HepG2 (cell line): ENCODE data around the gene HLA-DMB. TPM values are rescaled to one million over a fixed set of nuclear protein-coding genes. Genes with fewer than 3 reads are reported as not detected.

Experiments
- CENPT ChIP-seq: sonication (generic); formaldehyde crosslinking; IDR thresholded peaks from 2 replicates; pipeline ENCODE4 v1.8.0; 2022; ENCODE audit warnings: low read depth, mild to moderate bottlenecking, moderate library complexity, missing genetic modification reagents
- KMT2B ChIP-seq: IDR thresholded peaks from 2 replicates; pipeline ENCODE4 v1.6.1; 2016; ENCODE audit warnings: missing genetic modification reagents, missing compliant biosample characterization
- MIXL1 ChIP-seq: IDR thresholded peaks from 2 replicates; pipeline ENCODE4 v1.6.1; 2016
- NCOA1 ChIP-seq: sonication (generic); formaldehyde crosslinking; IDR thresholded peaks from 2 replicates; pipeline ENCODE4 v1.9.0; 2021; ENCODE audit warnings: missing genetic modification reagents
- NFE2L1 ChIP-seq: sonication (generic); formaldehyde crosslinking; IDR thresholded peaks from 2 replicates; pipeline ENCODE4 v1.4.0; 2020; ENCODE audit warnings: missing genetic modification reagents, mild to moderate bottlenecking, borderline replicate concordance
- SMC3 ChIP-seq: IDR thresholded peaks from 2 replicates; pipeline ENCODE4 v1.6.1; 2011; ENCODE audit warnings: low read length, improper control_type of control experiment
- ZC3H13 ChIP-seq: sonication (generic); formaldehyde crosslinking; IDR thresholded peaks from 2 replicates; pipeline ENCODE4 v1.8.1; 2023; ENCODE audit warnings: mild to moderate bottlenecking, missing genetic modification reagents, moderate library complexity
- ZMYM4 ChIP-seq: sonication (generic); formaldehyde crosslinking; IDR thresholded peaks from 2 replicates; pipeline ENCODE4 v1.8.1; 2023; ENCODE audit warnings: mild to moderate bottlenecking, missing genetic modification reagents
- ZNF160 ChIP-seq: sonication (generic); formaldehyde crosslinking; IDR thresholded peaks from 2 replicates; pipeline ENCODE4 v1.8.0; 2022; ENCODE audit warnings: mild to moderate bottlenecking, inconsistent platforms, missing genetic modification reagents
- ZNF20 ChIP-seq: sonication (generic); formaldehyde crosslinking; IDR thresholded peaks from 2 replicates; pipeline ENCODE4 v1.4.0; 2020; ENCODE audit warnings: mild to moderate bottlenecking, moderate library complexity, missing genetic modification reagents
- ZNF282 ChIP-seq: fragments of 450-650 bp; IDR thresholded peaks from 2 replicates; pipeline ENCODE4 v1.6.1; 2018; ENCODE audit not compliant: partially characterized antibody
- ZNF337 ChIP-seq: sonication (generic); formaldehyde crosslinking; IDR thresholded peaks from 2 replicates; pipeline ENCODE4 v1.5.1; 2020; ENCODE audit warnings: missing genetic modification reagents, low read depth, mild to moderate bottlenecking, borderline replicate concordance
- ZNF7 ChIP-seq: IDR thresholded peaks from 2 replicates; pipeline ENCODE4 v1.6.1; 2016; ENCODE audit warnings: missing biosample characterization, missing genetic modification reagents
- ZNF777 ChIP-seq: sonication (generic); formaldehyde crosslinking; IDR thresholded peaks from 2 replicates; pipeline ENCODE4 v1.4.0; 2020; ENCODE audit warnings: missing genetic modification reagents
- ZSCAN12 ChIP-seq: sonication (generic); formaldehyde crosslinking; IDR thresholded peaks from 2 replicates; pipeline ENCODE4 v1.9.0; 2021; ENCODE audit warnings: mild to moderate bottlenecking, missing genetic modification reagents
- polyA plus RNA-seq, 8 experiments: library from polyadenylated mRNA; depleted of rRNA in 3 of 8; stranded (reverse) in 7 of 8; unstranded in 1 of 8; fragments of >200 nt; fragmentation: Illumina TruSeq in 4 of 8; extraction: Trizol in 4 of 8; gene quantifications; 2 replicates each; pipeline versions ENCODE4 v1.2.1 to v1.2.3, GENCODE V29; 2011 to 2016; ENCODE audit warnings: low read depth in 4 of 8, missing spikeins in 1 of 8, mixed read lengths in 1 of 8; ENCODE audit not compliant: insufficient read depth in 1 of 8
- total RNA-seq, 5 experiments: library from RNA; depleted of rRNA; stranded (reverse); fragments of >200 nt; fragmentation: Illumina TruSeq; extraction: Trizol; gene quantifications; 2 replicates each; pipeline ENCODE4 v1.2.3, GENCODE V29; 2016; ENCODE audit warnings: low read depth in 1 of 5
- TF ChIP-seq, protein P1 (sequence below): sonication (generic); formaldehyde crosslinking; conservative IDR thresholded peaks from 2 replicates; pipeline ENCODE4 v1.8.0; 2022; ENCODE audit warnings: missing genetic modification reagents
- TF ChIP-seq, protein P2 (sequence below): sonication (generic); formaldehyde crosslinking; IDR thresholded peaks from 2 replicates; pipeline ENCODE4 v1.4.0; 2020; ENCODE audit warnings: missing genetic modification reagents
- TF ChIP-seq, protein P3 (sequence below): sonication (generic); formaldehyde crosslinking; IDR thresholded peaks from 2 replicates; pipeline ENCODE4 v1.9.0; 2021; ENCODE audit warnings: missing genetic modification reagents, borderline replicate concordance
- TF ChIP-seq, protein P4 (sequence below): sonication (generic); formaldehyde crosslinking; IDR thresholded peaks from 2 replicates; pipeline ENCODE4 v1.4.0; 2020; ENCODE audit warnings: missing genetic modification reagents
- TF ChIP-seq, protein P5 (sequence below): sonication (generic); formaldehyde crosslinking; IDR thresholded peaks from 2 replicates; pipeline ENCODE4 v1.5.0; 2020; ENCODE audit warnings: mild to moderate bottlenecking, missing genetic modification reagents, borderline replicate concordance

Gene HLA-DMB
- total and polyA plus RNA-seq, 2 of the 13 experiments (the other 11 are each of a cell fraction or from before 2014, with no cell fraction given) = not detected

DNA sequence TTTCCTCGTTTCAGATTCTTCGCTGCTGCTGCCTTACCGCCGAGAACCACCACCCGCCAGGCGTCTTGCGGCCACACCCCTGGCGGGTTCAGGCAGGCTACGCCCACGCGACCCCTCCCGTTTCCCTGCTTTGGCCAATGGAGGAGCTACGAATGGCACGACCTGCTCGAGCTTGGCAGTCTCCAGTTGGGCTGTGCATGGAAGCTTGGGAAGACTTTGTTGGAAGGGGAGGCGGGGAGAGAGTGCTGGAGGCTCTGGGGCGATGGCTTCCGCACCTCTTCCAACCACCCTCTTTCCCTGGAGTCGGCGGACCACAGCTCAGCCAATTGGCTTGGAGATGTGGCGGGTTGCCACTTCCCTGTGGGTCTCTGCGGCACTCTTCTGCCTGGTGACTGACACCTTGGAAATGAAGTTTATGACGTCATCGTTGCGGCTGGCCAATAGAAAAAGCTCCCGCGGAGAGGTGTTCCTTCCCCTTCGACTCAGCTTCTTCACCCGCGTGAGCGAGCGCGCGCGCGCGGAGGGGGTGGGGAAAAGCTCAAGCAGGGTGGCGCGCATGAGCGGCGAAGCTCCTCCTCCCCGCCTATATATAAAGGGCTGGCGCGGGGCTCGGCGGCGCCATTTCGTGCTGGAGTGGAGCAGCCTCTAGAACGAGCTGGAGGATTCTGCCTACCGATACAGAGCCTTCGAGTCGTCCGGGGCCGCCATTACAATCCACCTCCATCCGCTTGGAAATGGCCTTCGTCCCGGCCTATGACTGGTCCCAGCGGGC, 30.9 kb upstream of the HLA-DMB start (continued):
- TF ChIP-seq, protein P1, sequence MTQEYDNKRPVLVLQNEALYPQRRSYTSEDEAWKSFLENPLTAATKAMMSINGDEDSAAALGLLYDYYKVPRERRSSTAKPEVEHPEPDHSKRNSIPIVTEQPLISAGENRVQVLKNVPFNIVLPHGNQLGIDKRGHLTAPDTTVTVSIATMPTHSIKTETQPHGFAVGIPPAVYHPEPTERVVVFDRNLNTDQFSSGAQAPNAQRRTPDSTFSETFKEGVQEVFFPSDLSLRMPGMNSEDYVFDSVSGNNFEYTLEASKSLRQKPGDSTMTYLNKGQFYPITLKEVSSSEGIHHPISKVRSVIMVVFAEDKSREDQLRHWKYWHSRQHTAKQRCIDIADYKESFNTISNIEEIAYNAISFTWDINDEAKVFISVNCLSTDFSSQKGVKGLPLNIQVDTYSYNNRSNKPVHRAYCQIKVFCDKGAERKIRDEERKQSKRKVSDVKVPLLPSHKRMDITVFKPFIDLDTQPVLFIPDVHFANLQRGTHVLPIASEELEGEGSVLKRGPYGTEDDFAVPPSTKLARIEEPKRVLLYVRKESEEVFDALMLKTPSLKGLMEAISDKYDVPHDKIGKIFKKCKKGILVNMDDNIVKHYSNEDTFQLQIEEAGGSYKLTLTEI = no peak
- TF ChIP-seq ZNF7 (CRISPR knock-in tag) (0 out of 2 replicates have a peak, but pooled peaks have one; percentile 19), MIXL1 (CRISPR knock-in tag) (no peak), ZSCAN12 (CRISPR knock-in tag) (peak; percentile 38; the same call in 1 of the 2 replicates), ZNF160 (CRISPR knock-in tag) (no peak; the same call in 1 of the 2 replicates), ZNF337 (CRISPR knock-in tag) (no peak), NCOA1 (CRISPR knock-in tag) (peak; percentile 2; the same call in 1 of the 2 replicates), CENPT (CRISPR knock-in tag) (0 out of 2 replicates have a peak, but pooled peaks have one; percentile 22), NFE2L1 (CRISPR knock-in tag) (no peak), ZC3H13 (no peak), SMC3 (no peak), ZNF282 (no peak), ZMYM4 (CRISPR knock-in tag) (no peak; the same call in none of the 2 replicates), ZNF20 (CRISPR knock-in tag) (no peak; the same call in 1 of the 2 replicates), KMT2B (CRISPR knock-in tag) (no peak), ZNF777 (CRISPR knock-in tag) (no peak)
- TF ChIP-seq, protein P2, sequence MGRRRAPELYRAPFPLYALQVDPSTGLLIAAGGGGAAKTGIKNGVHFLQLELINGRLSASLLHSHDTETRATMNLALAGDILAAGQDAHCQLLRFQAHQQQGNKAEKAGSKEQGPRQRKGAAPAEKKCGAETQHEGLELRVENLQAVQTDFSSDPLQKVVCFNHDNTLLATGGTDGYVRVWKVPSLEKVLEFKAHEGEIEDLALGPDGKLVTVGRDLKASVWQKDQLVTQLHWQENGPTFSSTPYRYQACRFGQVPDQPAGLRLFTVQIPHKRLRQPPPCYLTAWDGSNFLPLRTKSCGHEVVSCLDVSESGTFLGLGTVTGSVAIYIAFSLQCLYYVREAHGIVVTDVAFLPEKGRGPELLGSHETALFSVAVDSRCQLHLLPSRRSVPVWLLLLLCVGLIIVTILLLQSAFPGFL (CRISPR knock-in tag) = no peak; the same call in 1 of the 2 replicates
- TF ChIP-seq, protein P3, sequence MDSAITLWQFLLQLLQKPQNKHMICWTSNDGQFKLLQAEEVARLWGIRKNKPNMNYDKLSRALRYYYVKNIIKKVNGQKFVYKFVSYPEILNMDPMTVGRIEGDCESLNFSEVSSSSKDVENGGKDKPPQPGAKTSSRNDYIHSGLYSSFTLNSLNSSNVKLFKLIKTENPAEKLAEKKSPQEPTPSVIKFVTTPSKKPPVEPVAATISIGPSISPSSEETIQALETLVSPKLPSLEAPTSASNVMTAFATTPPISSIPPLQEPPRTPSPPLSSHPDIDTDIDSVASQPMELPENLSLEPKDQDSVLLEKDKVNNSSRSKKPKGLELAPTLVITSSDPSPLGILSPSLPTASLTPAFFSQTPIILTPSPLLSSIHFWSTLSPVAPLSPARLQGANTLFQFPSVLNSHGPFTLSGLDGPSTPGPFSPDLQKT (CRISPR knock-in tag) = no peak
- TF ChIP-seq, protein P4, sequence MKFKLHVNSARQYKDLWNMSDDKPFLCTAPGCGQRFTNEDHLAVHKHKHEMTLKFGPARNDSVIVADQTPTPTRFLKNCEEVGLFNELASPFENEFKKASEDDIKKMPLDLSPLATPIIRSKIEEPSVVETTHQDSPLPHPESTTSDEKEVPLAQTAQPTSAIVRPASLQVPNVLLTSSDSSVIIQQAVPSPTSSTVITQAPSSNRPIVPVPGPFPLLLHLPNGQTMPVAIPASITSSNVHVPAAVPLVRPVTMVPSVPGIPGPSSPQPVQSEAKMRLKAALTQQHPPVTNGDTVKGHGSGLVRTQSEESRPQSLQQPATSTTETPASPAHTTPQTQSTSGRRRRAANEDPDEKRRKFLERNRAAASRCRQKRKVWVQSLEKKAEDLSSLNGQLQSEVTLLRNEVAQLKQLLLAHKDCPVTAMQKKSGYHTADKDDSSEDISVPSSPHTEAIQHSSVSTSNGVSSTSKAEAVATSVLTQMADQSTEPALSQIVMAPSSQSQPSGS (CRISPR knock-in tag) = peak; percentile 97
- TF ChIP-seq, protein P5, sequence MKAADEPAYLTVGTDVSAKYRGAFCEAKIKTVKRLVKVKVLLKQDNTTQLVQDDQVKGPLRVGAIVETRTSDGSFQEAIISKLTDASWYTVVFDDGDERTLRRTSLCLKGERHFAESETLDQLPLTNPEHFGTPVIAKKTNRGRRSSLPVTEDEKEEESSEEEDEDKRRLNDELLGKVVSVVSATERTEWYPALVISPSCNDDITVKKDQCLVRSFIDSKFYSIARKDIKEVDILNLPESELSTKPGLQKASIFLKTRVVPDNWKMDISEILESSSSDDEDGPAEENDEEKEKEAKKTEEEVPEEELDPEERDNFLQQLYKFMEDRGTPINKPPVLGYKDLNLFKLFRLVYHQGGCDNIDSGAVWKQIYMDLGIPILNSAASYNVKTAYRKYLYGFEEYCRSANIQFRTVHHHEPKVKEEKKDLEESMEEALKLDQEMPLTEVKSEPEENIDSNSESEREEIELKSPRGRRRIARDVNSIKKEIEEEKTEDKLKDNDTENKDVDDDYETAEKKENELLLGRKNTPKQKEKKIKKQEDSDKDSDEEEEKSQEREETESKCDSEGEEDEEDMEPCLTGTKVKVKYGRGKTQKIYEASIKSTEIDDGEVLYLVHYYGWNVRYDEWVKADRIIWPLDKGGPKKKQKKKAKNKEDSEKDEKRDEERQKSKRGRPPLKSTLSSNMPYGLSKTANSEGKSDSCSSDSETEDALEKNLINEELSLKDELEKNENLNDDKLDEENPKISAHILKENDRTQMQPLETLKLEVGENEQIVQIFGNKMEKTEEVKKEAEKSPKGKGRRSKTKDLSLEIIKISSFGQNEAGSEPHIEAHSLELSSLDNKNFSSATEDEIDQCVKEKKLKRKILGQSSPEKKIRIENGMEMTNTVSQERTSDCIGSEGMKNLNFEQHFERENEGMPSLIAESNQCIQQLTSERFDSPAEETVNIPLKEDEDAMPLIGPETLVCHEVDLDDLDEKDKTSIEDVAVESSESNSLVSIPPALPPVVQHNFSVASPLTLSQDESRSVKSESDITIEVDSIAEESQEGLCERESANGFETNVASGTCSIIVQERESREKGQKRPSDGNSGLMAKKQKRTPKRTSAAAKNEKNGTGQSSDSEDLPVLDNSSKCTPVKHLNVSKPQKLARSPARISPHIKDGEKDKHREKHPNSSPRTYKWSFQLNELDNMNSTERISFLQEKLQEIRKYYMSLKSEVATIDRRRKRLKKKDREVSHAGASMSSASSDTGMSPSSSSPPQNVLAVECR (CRISPR knock-in tag) = peak; percentile 53; the same call in 1 of the 2 replicates
